GM21737 (cell line): Measurements from ENCODE around the gene SLC27A3.
"Not testable (repeated sequence)": the region's sequence is repeated elsewhere in the genome, so short reads cannot be mapped to it uniquely, and the experiment has no call there.

ENCODE experiments used
- ATAC-seq: cut with Tn5 transposase; IDR thresholded peaks from one replicate; pipeline ENCODE4 v1.9.1; 2021; ENCODE audit warnings: mild to moderate bottlenecking, moderate library complexity; ENCODE audit not compliant: unreplicated experiment

Gene SLC27A3

GRCh38 chr1:153763365-153764225 lies 11.6 kb upstream of the SLC27A3 start:
- no peak for ATAC-seq

GRCh38 chr1:153764310-153764709 lies 10.9 kb upstream of the SLC27A3 start:
- no peak for ATAC-seq

- not testable (repeated sequence) for ATAC-seq
Observed at GRCh38 chr1:153766663-153767062, 8.5 kb upstream of the SLC27A3 start.

GRCh38 chr1:153767519-153767918 lies 7.7 kb upstream of the SLC27A3 start:
- no peak for ATAC-seq

GRCh38 chr1:153768316-153769181 lies 6.7 kb upstream of the SLC27A3 start:
- no peak for ATAC-seq

- ATAC-seq, result no peak
Observed at GRCh38 chr1:153769221-153769620, 6.0 kb upstream of the SLC27A3 start.

GRCh38 chr1:153770797-153771196 lies 4.4 kb upstream of the SLC27A3 start:
- no peak for ATAC-seq

- ATAC-seq, result no peak
Observed at GRCh38 chr1:153771261-153771660, 3.9 kb upstream of the SLC27A3 start.

GRCh38 chr1:153771841-153772593 lies 3.2 kb upstream of the SLC27A3 start:
- ATAC-seq, result no peak

- ATAC-seq, result no peak
Observed at GRCh38 chr1:153773096-153773921, 1.9 kb upstream of the SLC27A3 start.

- ATAC-seq, result no peak
Observed at GRCh38 chr1:153774026-153774595, 1.1 kb upstream of the SLC27A3 start.

GRCh38 chr1:153775458-153776327 lies 486 bp downstream of the SLC27A3 start:
- ATAC-seq, result no peak

- ATAC-seq, result no peak
Observed at GRCh38 chr1:153776352-153776751, 1.1 kb downstream of the SLC27A3 start.

GRCh38 chr1:153776845-153777370 lies 1.7 kb downstream of the SLC27A3 start:
- ATAC-seq, result no peak

- ATAC-seq, result no peak
Observed at GRCh38 chr1:153777648-153778047, 2.4 kb downstream of the SLC27A3 start.

- no peak for ATAC-seq
Observed at GRCh38 chr1:153778051-153778823, 3.0 kb downstream of the SLC27A3 start.

GRCh38 chr1:153778824-153779519 lies 3.8 kb downstream of the SLC27A3 start:
- no peak for ATAC-seq
